ENCODE measurements around the gene PECR. TPM values are rescaled to one million over a fixed set of nuclear protein-coding genes. Genes with fewer than 3 reads are reported as not detected.

Gene PECR
- total and polyA plus RNA-seq, 10 of the 15 experiments (the other 5 are each of a cell fraction or from before 2014, with no cell fraction given): 7.6 to 37.4 (median 25.7) TPM

DNA sequence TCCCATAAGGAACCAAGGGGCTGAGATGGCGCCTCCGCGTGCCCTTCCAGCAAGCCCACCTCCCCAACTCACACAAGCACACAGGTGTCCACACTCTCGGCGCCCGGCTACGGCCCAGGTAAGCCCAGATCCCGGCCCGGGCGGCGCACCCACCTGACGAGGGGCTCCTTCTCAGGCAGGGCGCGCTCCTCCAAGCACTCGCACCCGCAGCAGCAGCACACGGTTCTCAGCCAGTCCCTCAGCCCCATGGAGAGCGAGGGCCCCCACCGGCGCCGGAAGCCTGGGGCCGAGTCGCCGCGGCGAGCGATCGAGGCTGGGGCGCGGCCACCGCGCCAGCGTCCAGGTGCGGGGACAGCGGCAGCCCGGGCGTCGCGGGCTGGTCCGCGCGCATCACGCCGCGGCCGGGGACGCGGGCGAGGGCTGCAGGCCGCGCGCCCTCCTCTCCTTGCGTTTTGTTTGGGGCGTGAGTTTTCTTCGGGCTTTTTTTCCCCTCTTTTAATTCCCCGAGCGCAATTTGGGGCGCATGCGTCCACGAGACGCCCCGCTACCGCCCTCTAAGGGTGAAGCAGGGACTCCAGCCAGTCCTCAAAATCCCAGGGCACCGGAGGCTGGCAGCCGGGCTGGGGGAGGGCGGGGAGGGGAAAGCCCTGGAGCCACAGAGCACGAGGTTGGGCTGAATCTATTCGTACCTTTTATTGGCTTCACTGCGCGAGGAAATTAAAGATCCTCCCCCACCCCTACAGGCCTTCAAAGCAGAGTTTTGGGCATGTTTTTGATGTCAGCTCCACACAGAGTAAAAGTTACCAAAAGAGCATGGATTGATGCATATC is 68.3 kb downstream of the PECR start, which contains the start of gene MREG:
Gene MREG, minus strand, starts transcription at position 472 of the 830 bp plus-strand sequence. Its CDS starts 224 bp downstream, at position 248.
- no peak for DNase-seq (ENCODE audit: low read depth, low spot score)
- H2AFZ ChIP-seq (ENCODE audit: control insufficient read depth, low read depth, low read length): peak within 1 kb of the TSS; percentile 76
- BruUV-seq (replicated peaks): TSS peak; percentile 68
- TF ChIP-seq NR2F1 (conservative IDR thresholded peaks at IDR 0.05) (peak; percentile 68), YBX1 (IDR thresholded peaks at IDR 0.05) (no peak), TAF1 (IDR thresholded peaks at IDR 0.05; ENCODE audit: borderline replicate concordance, low read depth, low read length) (peak; percentile 22; the same call in 1 of the 2 replicates), TCF12 (IDR thresholded peaks at IDR 0.05; ENCODE audit: low read depth, low read length) (0 out of 2 replicates have a peak, but pooled peaks have one; percentile 28), DPF2 (IDR thresholded peaks at IDR 0.05) (peak; percentile 58; the same call in 1 of the 2 replicates), JUND (IDR thresholded peaks at IDR 0.05; ENCODE audit: low read depth, low read length) (no peak), NRF1 (conservative IDR thresholded peaks at IDR 0.05; ENCODE audit: low read depth, low read length) (peak; percentile 45), ZNF207 (IDR thresholded peaks at IDR 0.05; ENCODE audit: borderline replicate concordance) (0 out of 2 replicates have a peak, but pooled peaks have one; percentile 36), ZZZ3 (IDR thresholded peaks at IDR 0.05; ENCODE audit: control insufficient read depth, insufficient read length, low read depth) (no peak), STAT1 (conservative IDR thresholded peaks at IDR 0.05) (no peak), SMAD5 (IDR thresholded peaks at IDR 0.05; ENCODE audit: low read depth) (no peak), MEF2B (IDR thresholded peaks at IDR 0.05; ENCODE audit: partially characterized antibody, poor library complexity, severe bottlenecking) (peak; percentile 14)
- TF ChIP-seq, protein P1, sequence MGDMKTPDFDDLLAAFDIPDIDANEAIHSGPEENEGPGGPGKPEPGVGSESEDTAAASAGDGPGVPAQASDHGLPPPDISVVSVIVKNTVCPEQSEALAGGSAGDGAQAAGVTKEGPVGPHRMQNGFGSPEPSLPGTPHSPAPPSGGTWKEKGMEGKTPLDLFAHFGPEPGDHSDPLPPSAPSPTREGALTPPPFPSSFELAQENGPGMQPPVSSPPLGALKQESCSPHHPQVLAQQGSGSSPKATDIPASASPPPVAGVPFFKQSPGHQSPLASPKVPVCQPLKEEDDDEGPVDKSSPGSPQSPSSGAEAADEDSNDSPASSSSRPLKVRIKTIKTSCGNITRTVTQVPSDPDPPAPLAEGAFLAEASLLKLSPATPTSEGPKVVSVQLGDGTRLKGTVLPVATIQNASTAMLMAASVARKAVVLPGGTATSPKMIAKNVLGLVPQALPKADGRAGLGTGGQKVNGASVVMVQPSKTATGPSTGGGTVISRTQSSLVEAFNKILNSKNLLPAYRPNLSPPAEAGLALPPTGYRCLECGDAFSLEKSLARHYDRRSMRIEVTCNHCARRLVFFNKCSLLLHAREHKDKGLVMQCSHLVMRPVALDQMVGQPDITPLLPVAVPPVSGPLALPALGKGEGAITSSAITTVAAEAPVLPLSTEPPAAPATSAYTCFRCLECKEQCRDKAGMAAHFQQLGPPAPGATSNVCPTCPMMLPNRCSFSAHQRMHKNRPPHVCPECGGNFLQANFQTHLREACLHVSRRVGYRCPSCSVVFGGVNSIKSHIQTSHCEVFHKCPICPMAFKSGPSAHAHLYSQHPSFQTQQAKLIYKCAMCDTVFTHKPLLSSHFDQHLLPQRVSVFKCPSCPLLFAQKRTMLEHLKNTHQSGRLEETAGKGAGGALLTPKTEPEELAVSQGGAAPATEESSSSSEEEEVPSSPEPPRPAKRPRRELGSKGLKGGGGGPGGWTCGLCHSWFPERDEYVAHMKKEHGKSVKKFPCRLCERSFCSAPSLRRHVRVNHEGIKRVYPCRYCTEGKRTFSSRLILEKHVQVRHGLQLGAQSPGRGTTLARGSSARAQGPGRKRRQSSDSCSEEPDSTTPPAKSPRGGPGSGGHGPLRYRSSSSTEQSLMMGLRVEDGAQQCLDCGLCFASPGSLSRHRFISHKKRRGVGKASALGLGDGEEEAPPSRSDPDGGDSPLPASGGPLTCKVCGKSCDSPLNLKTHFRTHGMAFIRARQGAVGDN (IDR thresholded peaks at IDR 0.05): 0 out of 2 replicates have a peak, but pooled peaks have one; percentile 65
- TF ChIP-seq, protein P2, sequence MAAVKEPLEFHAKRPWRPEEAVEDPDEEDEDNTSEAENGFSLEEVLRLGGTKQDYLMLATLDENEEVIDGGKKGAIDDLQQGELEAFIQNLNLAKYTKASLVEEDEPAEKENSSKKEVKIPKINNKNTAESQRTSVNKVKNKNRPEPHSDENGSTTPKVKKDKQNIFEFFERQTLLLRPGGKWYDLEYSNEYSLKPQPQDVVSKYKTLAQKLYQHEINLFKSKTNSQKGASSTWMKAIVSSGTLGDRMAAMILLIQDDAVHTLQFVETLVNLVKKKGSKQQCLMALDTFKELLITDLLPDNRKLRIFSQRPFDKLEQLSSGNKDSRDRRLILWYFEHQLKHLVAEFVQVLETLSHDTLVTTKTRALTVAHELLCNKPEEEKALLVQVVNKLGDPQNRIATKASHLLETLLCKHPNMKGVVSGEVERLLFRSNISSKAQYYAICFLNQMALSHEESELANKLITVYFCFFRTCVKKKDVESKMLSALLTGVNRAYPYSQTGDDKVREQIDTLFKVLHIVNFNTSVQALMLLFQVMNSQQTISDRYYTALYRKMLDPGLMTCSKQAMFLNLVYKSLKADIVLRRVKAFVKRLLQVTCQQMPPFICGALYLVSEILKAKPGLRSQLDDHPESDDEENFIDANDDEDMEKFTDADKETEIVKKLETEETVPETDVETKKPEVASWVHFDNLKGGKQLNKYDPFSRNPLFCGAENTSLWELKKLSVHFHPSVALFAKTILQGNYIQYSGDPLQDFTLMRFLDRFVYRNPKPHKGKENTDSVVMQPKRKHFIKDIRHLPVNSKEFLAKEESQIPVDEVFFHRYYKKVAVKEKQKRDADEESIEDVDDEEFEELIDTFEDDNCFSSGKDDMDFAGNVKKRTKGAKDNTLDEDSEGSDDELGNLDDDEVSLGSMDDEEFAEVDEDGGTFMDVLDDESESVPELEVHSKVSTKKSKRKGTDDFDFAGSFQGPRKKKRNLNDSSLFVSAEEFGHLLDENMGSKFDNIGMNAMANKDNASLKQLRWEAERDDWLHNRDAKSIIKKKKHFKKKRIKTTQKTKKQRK (IDR thresholded peaks at IDR 0.05; ENCODE audit: low read depth, low read length): no peak

More for the DNA sequence above, 68.3 kb downstream of the PECR start, which contains the start of gene MREG:
- H3K4me2 ChIP-seq (ENCODE audit: control insufficient read depth, insufficient read depth): peak within 1 kb of the TSS; percentile 78
- no peaks in the 10 kb centered on the region for H3K36me3 ChIP-seq (ENCODE audit: control insufficient read depth in 2 of 2, insufficient read depth in 2 of 2, low read length in 1 of 2)
- SMC1A ChIA-PET (ENCODE audit: uncharacterized antibody, unreplicated experiment): interaction anchor here (1.0 to 2.7 kb wide), 13 partner anchors 10 to 133 kb away, joined by 3 to 28 read pairs (median 5); no protein-coding TSS in a partner anchor
- peak within 1 kb of the TSS; percentile 93 for H3K27ac ChIP-seq (ENCODE audit: control insufficient read depth, insufficient read depth)
- RAD21 ChIA-PET (ENCODE audit: unreplicated experiment): interaction anchor here (0.8 to 3.6 kb wide), 11 partner anchors 8 to 63 kb away, joined by 3 to 26 read pairs (median 5); no protein-coding TSS in a partner anchor
- H4K20me1 ChIP-seq (ENCODE audit: control insufficient read depth, insufficient read depth): no peaks in the 10 kb centered on the region
- ATAC-seq (peak; percentile 45), FAIRE-seq (no peak)
- H3K9me3 ChIP-seq (replicated peaks; ENCODE audit: control insufficient read depth, insufficient read depth, low read length): no peaks in the 10 kb centered on the region; the same call in 2 of the 3 replicates
- CTCF ChIA-PET: interaction anchor here (0.7 to 10.4 kb wide), 15 partner anchors 9 to 101 kb away, joined by 3 to 138 read pairs (median 6); no protein-coding TSS in a partner anchor
- intact Hi-C loops (cut with micrococcal nuclease; ENCODE audit: unreplicated experiment): no loop called here
- H3K9ac ChIP-seq (ENCODE audit: control insufficient read depth, insufficient read depth, low read length): peak within 1 kb of the TSS; percentile 95
- under 1% methylated on average over 63 of the region's 70 CpGs for WGBS (ENCODE audit: insufficient coverage, insufficient replicate concordance, low lambda C conversion rate, missing lambda C conversion rate)
- in situ Hi-C loops (cut with MboI): no loop called here
- peaks cover 50% of the 10 kb centered on the region for H3K79me2 ChIP-seq (ENCODE audit: control insufficient read depth, insufficient read depth, low read length)
- H3K4me1 ChIP-seq (ENCODE audit: control insufficient read depth, insufficient read depth, low read length): peaks cover 31% of the 10 kb centered on the region
- H3K4me3 ChIP-seq: peak within 1 kb of the TSS; percentile 94
- POLR2A ChIA-PET: interaction anchor here (0.5 to 2.7 kb wide), 5 partner anchors 8 to 283 kb away, joined by 3 to 24 read pairs (median 5); no protein-coding TSS in a partner anchor
- no peaks in the 10 kb centered on the region for H3K27me3 ChIP-seq (replicated peaks in 1 of 2; ENCODE audit: control insufficient read depth in 2 of 2, insufficient read depth in 2 of 2, low read length in 1 of 2)

All from GM12878 (cell line).